Heart right ventricle (tissue), 16 donors: ENCODE measurements around the gene C10orf67. TPM values are rescaled to one million over a fixed set of nuclear protein-coding genes. Genes with fewer than 3 reads are reported as not detected.
"Not testable (repeated sequence)": the region's sequence is repeated elsewhere in the genome, so short reads cannot be mapped to it uniquely, and the experiment has no call there.

ENCODE experiments used
- ATAC-seq, 8 donors: fragments of 200-7000 bp; cut with Tn5 transposase; one replicate each; pipeline ENCODE4 v1.9.1; 2020; ENCODE audit warnings: mild to moderate bottlenecking in 8 of 8, moderate library complexity in 8 of 8, moderate number of reproducible peaks in 1 of 8
- DNase-seq, 2 donors: peaks; one replicate each; pipeline ENCODE4 v3.0.0-alpha.2; 2020
- H3K27ac ChIP-seq, 10 donors: fragments of 200-600 bp; sonication (generic) in 2 of 10; one replicate each; pipeline versions ENCODE4 v1.5.0 to v1.8.0; 2020 to 2022; ENCODE audit warnings: mild to moderate bottlenecking in 3 of 10
- H3K27me3 ChIP-seq, 7 donors: fragments of 200-600 bp; one replicate each; pipeline ENCODE4 v1.8.0; 2021 to 2022; ENCODE audit warnings: mild to moderate bottlenecking in 2 of 7
- H3K36me3 ChIP-seq, 9 donors: fragments of 200-600 bp; sonication (generic) in 1 of 9; one replicate each; pipeline versions ENCODE4 v1.5.0 to v1.8.0; 2020 to 2022; ENCODE audit warnings: mild to moderate bottlenecking in 2 of 9
- H3K4me1 ChIP-seq, 9 donors: fragments of 200-600 bp; sonication (generic) in 1 of 9; one replicate each; pipeline versions ENCODE4 v1.5.0 to v1.8.0; 2020 to 2022; ENCODE audit warnings: mild to moderate bottlenecking in 4 of 9
- H3K4me3 ChIP-seq, 10 donors: fragments of 200-600 bp; sonication (generic) in 2 of 10; one replicate each; pipeline versions ENCODE4 v1.5.0 to v1.8.0; 2020 to 2022; ENCODE audit warnings: mild to moderate bottlenecking in 7 of 10, moderate library complexity in 2 of 10
- H3K9me3 ChIP-seq, 11 donors: fragments of 200-600 bp in 10 of 11; sonication (generic) in 2 of 11; one replicate each; pipeline versions ENCODE4 v1.5.0 to v1.8.0; 2013 to 2022; ENCODE audit warnings: mild to moderate bottlenecking in 2 of 11, control low read depth in 1 of 11, moderate library complexity in 1 of 11
- CTCF ChIP-seq, 9 donors: fragments of 200-600 bp; sonication (generic) in 2 of 9; IDR thresholded peaks; one replicate each; pipeline versions ENCODE4 v1.5.0 to v1.8.0; 2021 to 2022; ENCODE audit warnings: antibody characterized with exemption in 9 of 9, mild to moderate bottlenecking in 5 of 9, moderate library complexity in 1 of 9
- WGBS, 2 donors: extraction: QIAGEN DNeasy Blood & Tissue Kit; methylation state at CpG; one replicate each; pipeline ENCODE4 v1.1.7; 2013; ENCODE audit warnings: inconsistent platforms in 1 of 2; 5-methylcytosine and 5-hydroxymethylcytosine counted together
- intact Hi-C, 10 donors: fragments of 100-400 bp; cut with DNase I; formaldehyde crosslinking; loops; one replicate each; pipeline versions ENCODE4 v1.11.1 to v1.14.2; 2022
- polyA plus RNA-seq, 2 donors: library from polyadenylated mRNA; stranded (reverse); fragments of 200-250 nt; gene quantifications; one replicate each; pipeline ENCODE4 v1.2.3, GENCODE V29; 2013
- total RNA-seq, 10 donors: library from RNA; stranded (reverse); fragmentation: NEBNext Ultra II Directional in 3 of 10; extraction: Animal tissue kit (Norgen Biotek cat#: 25700) in 3 of 10; gene quantifications; one replicate each; pipeline versions ENCODE4 v1.2.1 to v1.2.4, GENCODE V29; 2021 to 2023
- donor health status: Arrhythmogenic right ventricular cardiomyopathy.
- donor health status: ischemic (EF 13 %, LVEDD 7.1; RV severe dilation, severe dysfunction).
- donor health status: healthy with polysubstance abuse.
- donor health status: DM: no; HTN: yes; CAD: no.
- donor health status: DM: no; HTN: no; CAD: no.
- donor health status: ischemic (EF 25% LVEDD 6.9; RV normal size, moderate dysfunction).
- donor health status: ischemic (EF 25% LVEDD 5.7; RV mildly dilated, moderate dysfunction).
- donor health status: healthy.
- donor health status: DM: yes; HTN: yes; CAD: no.
- donor health status: Ischemic cardiomyopathy.
- donor health status: ischemic (EF 35%, LVEDD 5.7; RV mildly dilated, moderate dysfunction).
- donor health status: nonischemic (EF 11% LVEDD 7.7; RV severe dilation, severe dysfunction).
- donor health status: DM: yes; HTN: yes; CAD: no.
- donor health status: PGD.
- donor health status: ischemic (EF 29% LVEDD 5.4; RV normal size, mild dysfunction).
- donor health status: nonischemic (EF 23%, LVEDD 6.1; RV moderate dilation, normal function).

Gene C10orf67
- total and polyA plus RNA-seq, 12 donors = 0.15 to 1.5 (median 0.40) TPM

- TF ChIP-seq CTCF (IDR thresholded peaks at IDR 0.05) = no peak
- H3K27me3 ChIP-seq = no peaks in the 10 kb centered on the region
- H3K4me3 ChIP-seq = no peak overlapping the region
- H3K36me3 ChIP-seq = no peaks in the 10 kb centered on the region
- no peak for ATAC-seq
- H3K9me3 ChIP-seq = no peaks in the 10 kb centered on the region
- H3K4me1 ChIP-seq = peaks cover 0 to 32% (median 10%) of the 10 kb centered on the region in 9 donors
- DNase-seq = no peak
- intact Hi-C loops = no loop called here
- H3K27ac ChIP-seq = no peak overlapping the region
- 80 to 85% methylated on average over 1 of the region's 1 CpG for WGBS, 2 donors
Observed at GRCh38 chr10:23371073-23371472, 26.5 kb upstream of the C10orf67 start.

- WGBS, 2 donors = 35 to 46% methylated on average over 3 of the region's 3 CpGs
- H3K27ac ChIP-seq = peak overlapping the region in 5 of 10 donors; percentile 17 to 73 (median 32)
- peak; percentile 42 to 93 (median 67) for ATAC-seq
Observed at GRCh38 chr10:23370106-23370505, 25.5 kb upstream of the C10orf67 start.

GRCh38 chr10:23368816-23369640, 24.4 kb upstream of the C10orf67 start:
- Histone ChIP-seq H3K27me3 (no peaks in the 10 kb centered on the region), H3K4me1 (peaks cover 0 to 27% (median 10%) of the 10 kb centered on the region in 9 donors), H3K36me3 (no peaks in the 10 kb centered on the region), H3K27ac (peak overlapping the region in 5 of 10 donors; percentile 10 to 73 (median 21)), H3K9me3 (no peaks in the 10 kb centered on the region), H3K4me3 (no peak overlapping the region)
- no peak for TF ChIP-seq CTCF (IDR thresholded peaks at IDR 0.05)
- WGBS, 2 donors = 24 to 26% methylated on average over 7 of the region's 7 CpGs
- DNase-seq = no peak
- peak in 3 of 8 donors; percentile 21 to 36 (median 36) for ATAC-seq
- intact Hi-C loops = no loop called here

More at GRCh38 chr10:23370106-23370505, 25.5 kb upstream of the C10orf67 start:
- H3K9me3 ChIP-seq = no peaks in the 10 kb centered on the region
- no peak overlapping the region for H3K4me3 ChIP-seq
- H3K27me3 ChIP-seq = no peaks in the 10 kb centered on the region
- no peak for TF ChIP-seq CTCF (IDR thresholded peaks at IDR 0.05)
- intact Hi-C loops = no loop called here
- peaks cover 0 to 27% (median 10%) of the 10 kb centered on the region in 9 donors for H3K4me1 ChIP-seq
- H3K36me3 ChIP-seq = no peaks in the 10 kb centered on the region
- DNase-seq = peak in 1 of 2 donors; percentile 4

- ATAC-seq (no peak), DNase-seq (no peak)
- Histone ChIP-seq H3K4me1 (peaks cover 0 to 27% (median 10%) of the 10 kb centered on the region in 9 donors), H3K9me3 (no peaks in the 10 kb centered on the region), H3K36me3 (no peaks in the 10 kb centered on the region), H3K27ac (no peak overlapping the region), H3K4me3 (no peak overlapping the region), H3K27me3 (no peaks in the 10 kb centered on the region)
- TF ChIP-seq CTCF (IDR thresholded peaks at IDR 0.05) = no peak
- WGBS, 2 donors = 86 to 87% methylated on average over 6 of the region's 6 CpGs
- intact Hi-C loops = no loop called here
Observed at GRCh38 chr10:23367896-23368595, 23.4 kb upstream of the C10orf67 start.

- H3K27me3 ChIP-seq, DNase-seq, H3K36me3 ChIP-seq, H3K4me3 ChIP-seq, H3K9me3 ChIP-seq, H3K27ac ChIP-seq, intact Hi-C loops, ATAC-seq: not testable (repeated sequence)
- 68 to 73% methylated on average over 4 of the region's 4 CpGs for WGBS, 2 donors
- H3K4me1 ChIP-seq = peaks cover 0 to 27% (median 10%) of the 10 kb centered on the region in 9 donors
Observed at GRCh38 chr10:23365417-23366030, 20.9 kb upstream of the C10orf67 start.
